Vagina (tissue), 2 donors: ENCODE results near the gene PTPRG. TPM values are rescaled to one million over a fixed set of nuclear protein-coding genes. Genes with fewer than 3 reads are reported as not detected.

ENCODE experiments used
- DNase-seq, 2 donors: peaks; one replicate each; pipeline ENCODE4 v3.0.0-alpha.2; 2017; ENCODE audit errors: extremely low spot score in 2 of 2
- H3K27ac ChIP-seq: fragments of 200-600 bp; sonication (generic); one replicate; pipeline ENCODE4 v1.5.1; 2019
- H3K27me3 ChIP-seq: fragments of 200-600 bp; sonication (generic); one replicate; pipeline ENCODE4 v1.5.1; 2019
- H3K36me3 ChIP-seq, 2 donors: fragments of 200-600 bp; sonication (generic); one replicate each; pipeline ENCODE4 v1.5.1; 2017 to 2019
- H3K4me1 ChIP-seq: fragments of 200-600 bp; sonication (generic); one replicate; pipeline ENCODE4 v1.5.1; 2019
- H3K4me3 ChIP-seq, 2 donors: fragments of 200-600 bp; sonication (generic); 1 replicate in 1 of 2; 2 replicates in 1 of 2; pipeline ENCODE4 v1.5.1; 2016 to 2019
- H3K9me3 ChIP-seq: fragments of 200-600 bp; sonication (generic); one replicate; pipeline ENCODE4 v1.5.1; 2019
- CTCF ChIP-seq, 3 experiments: fragments of 450-650 bp in 2 of 3; fragments of 200-600 bp in 1 of 3; sonication (generic) in 1 of 3; IDR thresholded peaks; one replicate each; pipeline ENCODE4 v1.5.1; 2017 to 2019; ENCODE audit warnings: antibody characterized with exemption in 3 of 3, mild to moderate bottlenecking in 2 of 3, moderate library complexity in 2 of 3
- POLR2A ChIP-seq, 2 donors: fragments of 450-650 bp; IDR thresholded peaks; one replicate each; pipeline ENCODE4 v1.6.1; 2017; ENCODE audit warnings: antibody characterized with exemption in 2 of 2, mild to moderate bottlenecking in 2 of 2, moderate library complexity in 2 of 2
- POLR2AphosphoS5 ChIP-seq, 2 donors: sonication (generic); formaldehyde crosslinking; IDR thresholded peaks; one replicate each; pipeline ENCODE4 v1.9.0; 2017; ENCODE audit warnings: antibody characterized with exemption in 2 of 2, mild to moderate bottlenecking in 2 of 2, low read depth in 1 of 2; ENCODE audit not compliant: insufficient read depth in 1 of 2
- intact Hi-C: fragments of 100-400 bp; cut with DNase I; formaldehyde crosslinking; loops from one replicate; pipeline ENCODE4 v1.15.1; 2023
- total RNA-seq: library from RNA; depleted of rRNA; stranded (reverse); fragments of >200 nt; gene quantifications from one replicate; pipeline ENCODE4 v1.2.3, GENCODE V29; 2016

The PTPRG gene
- total RNA-seq, 1 donor from 2014 or later, result 47.6 TPM

- Histone ChIP-seq H3K27me3 (no peaks in the 10 kb centered on the region), H3K36me3 (no peaks in the 10 kb centered on the region), H3K9me3 (no peaks in the 10 kb centered on the region), H3K4me3 (no peak overlapping the region), H3K27ac (no peak overlapping the region), H3K4me1 (peaks cover 45% of the 10 kb centered on the region)
- TF ChIP-seq CTCF (IDR thresholded peaks at IDR 0.05) (no peak), POLR2A (IDR thresholded peaks at IDR 0.05) (no peak), POLR2AphosphoS5 (IDR thresholded peaks at IDR 0.05; ENCODE audit: insufficient read depth in 1 of 2, low read depth in 1 of 2) (no peak)
- no peak for DNase-seq
- intact Hi-C loops, result no loop called here
Measured at GRCh38 chr3:61687206-61687605, 125.8 kb downstream of the PTPRG start.

GRCh38 chr3:61687663-61688306, 126.4 kb downstream of the PTPRG start:
- Histone ChIP-seq H3K9me3 (no peaks in the 10 kb centered on the region), H3K27ac (no peak overlapping the region), H3K4me3 (no peak overlapping the region), H3K36me3 (no peaks in the 10 kb centered on the region), H3K4me1 (peaks cover 40% of the 10 kb centered on the region), H3K27me3 (no peaks in the 10 kb centered on the region)
- TF ChIP-seq CTCF (IDR thresholded peaks at IDR 0.05), result no peak
- TF ChIP-seq POLR2AphosphoS5 (IDR thresholded peaks at IDR 0.05; ENCODE audit: insufficient read depth in 1 of 2, low read depth in 1 of 2), result no peak
- TF ChIP-seq POLR2A (IDR thresholded peaks at IDR 0.05), result no peak
- intact Hi-C loops, result no loop called here
- DNase-seq, result no peak

- DNase-seq, result no peak
- no peaks in the 10 kb centered on the region for H3K36me3 ChIP-seq
- no peak for TF ChIP-seq POLR2AphosphoS5 (IDR thresholded peaks at IDR 0.05; ENCODE audit: insufficient read depth in 1 of 2, low read depth in 1 of 2)
- TF ChIP-seq CTCF (IDR thresholded peaks at IDR 0.05), result no peak
- no peak for TF ChIP-seq POLR2A (IDR thresholded peaks at IDR 0.05)
- H3K9me3 ChIP-seq, result no peaks in the 10 kb centered on the region
- no peak overlapping the region for H3K27ac ChIP-seq
- H3K4me1 ChIP-seq, result peaks cover 33% of the 10 kb centered on the region
- intact Hi-C loops, result no loop called here
- H3K27me3 ChIP-seq, result no peaks in the 10 kb centered on the region
- no peak overlapping the region for H3K4me3 ChIP-seq
Measured at GRCh38 chr3:61688307-61688984, 127.1 kb downstream of the PTPRG start.

- H3K27me3 ChIP-seq, result no peaks in the 10 kb centered on the region
- TF ChIP-seq POLR2AphosphoS5 (IDR thresholded peaks at IDR 0.05; ENCODE audit: insufficient read depth in 1 of 2, low read depth in 1 of 2) (no peak), POLR2A (IDR thresholded peaks at IDR 0.05) (no peak), CTCF (IDR thresholded peaks at IDR 0.05) (no peak)
- no peaks in the 10 kb centered on the region for H3K36me3 ChIP-seq
- intact Hi-C loops, result no loop called here
- H3K9me3 ChIP-seq, result no peaks in the 10 kb centered on the region
- H3K4me1 ChIP-seq, result peaks cover 18% of the 10 kb centered on the region
- no peak overlapping the region for H3K27ac ChIP-seq
- no peak overlapping the region for H3K4me3 ChIP-seq
- DNase-seq, result no peak
Measured at GRCh38 chr3:61690016-61690415, 128.6 kb downstream of the PTPRG start.

GRCh38 chr3:61691466-61691865, 130.1 kb downstream of the PTPRG start:
- no peaks in the 10 kb centered on the region for H3K9me3 ChIP-seq
- no peak for TF ChIP-seq CTCF (IDR thresholded peaks at IDR 0.05)
- H3K27ac ChIP-seq, result no peak overlapping the region
- DNase-seq, result no peak
- H3K4me1 ChIP-seq, result peaks cover 8% of the 10 kb centered on the region
- no peak overlapping the region for H3K4me3 ChIP-seq
- no peaks in the 10 kb centered on the region for H3K36me3 ChIP-seq
- no peaks in the 10 kb centered on the region for H3K27me3 ChIP-seq
- intact Hi-C loops, result no loop called here
